CD4-positive, alpha-beta memory T cell (primary cell): ENCODE results near the gene OTUB2. TPM values are rescaled to one million over a fixed set of nuclear protein-coding genes. Genes with fewer than 3 reads are reported as not detected.
A peak's percentile ranks its signal among the peaks of the same experiment; 100 is the strongest.

ENCODE experiments used
- CTCF ChIA-PET: fragments of 350-600 bp; sonication (Branson Sonifier 250); formaldehyde crosslinking; loops from one replicate; lab custom pipeline; 2021; ENCODE audit warnings: inconsistent platforms; ENCODE audit not compliant: partially characterized antibody; lab: Charles Lee
- POLR2A ChIA-PET: fragments of 350-600 bp; sonication (Branson Sonifier 250); formaldehyde crosslinking; loops from one replicate; lab custom pipeline; 2021; ENCODE audit not compliant: partially characterized antibody; lab: Charles Lee
- DNase-seq, 5 donors: peaks; one replicate each; pipeline versions ENCODE4 v3.0.0 to v3.0.0-alpha.2; 2020 to 2022; ENCODE audit warnings: mixed read lengths in 1 of 5
- H3K27ac ChIP-seq: one replicate; pipeline ENCODE4 v1.7.0; 2013; ENCODE audit warnings: low read depth, low read length
- H3K27me3 ChIP-seq: 2 replicates; pipeline ENCODE4 v1.7.0; 2013; ENCODE audit warnings: mild to moderate bottlenecking, low read length, moderate library complexity; ENCODE audit not compliant: insufficient read depth
- H3K36me3 ChIP-seq: 2 replicates; pipeline ENCODE4 v1.7.0; 2013; ENCODE audit warnings: mild to moderate bottlenecking, low read length, moderate library complexity; ENCODE audit not compliant: insufficient read depth
- H3K4me1 ChIP-seq: 2 replicates; pipeline ENCODE4 v1.7.0; 2013; ENCODE audit warnings: mild to moderate bottlenecking, low read length, moderate library complexity; ENCODE audit not compliant: insufficient read depth
- H3K4me3 ChIP-seq, 2 donors: one replicate each; pipeline ENCODE4 v1.7.0; 2013; ENCODE audit warnings: low read length in 2 of 2, mild to moderate bottlenecking in 1 of 2
- H3K9me3 ChIP-seq, 2 donors: one replicate each; pipeline ENCODE4 v1.7.0; 2013; ENCODE audit warnings: low read length in 2 of 2, control low read depth in 1 of 2; ENCODE audit not compliant: control insufficient read depth in 1 of 2
- H3K27ac Mint-ChIP-seq, 7 donors: one replicate each; pipeline ENCODE4 v1.8.0; 2020 to 2021; ENCODE audit warnings: mixed read lengths in 7 of 7, mild to moderate bottlenecking in 6 of 7, inconsistent platforms in 3 of 7, moderate library complexity in 3 of 7
- H3K27me3 Mint-ChIP-seq, 2 donors: one replicate each; pipeline ENCODE4 v1.8.0; 2020 to 2021; ENCODE audit warnings: mixed read lengths in 2 of 2
- H3K36me3 Mint-ChIP-seq, 2 donors: one replicate each; pipeline ENCODE4 v1.8.0; 2020 to 2021; ENCODE audit warnings: mixed read lengths in 2 of 2, inconsistent platforms in 1 of 2, mild to moderate bottlenecking in 1 of 2
- H3K4me1 Mint-ChIP-seq, 4 donors: one replicate each; pipeline ENCODE4 v1.8.0; 2020 to 2021; ENCODE audit warnings: mixed read lengths in 4 of 4, mild to moderate bottlenecking in 1 of 4
- H3K4me3 Mint-ChIP-seq, 8 donors: one replicate each; pipeline ENCODE4 v1.8.0; 2020 to 2021; ENCODE audit warnings: mixed read lengths in 8 of 8, mild to moderate bottlenecking in 7 of 8, moderate library complexity in 6 of 8, inconsistent platforms in 3 of 8
- H3K9me3 Mint-ChIP-seq, 8 donors: one replicate each; pipeline ENCODE4 v1.8.0; 2020 to 2021; ENCODE audit warnings: mixed read lengths in 8 of 8, mild to moderate bottlenecking in 5 of 8, inconsistent platforms in 3 of 8, moderate library complexity in 1 of 8
- intact Hi-C: fragments of 100-400 bp; cut with micrococcal nuclease; formaldehyde crosslinking; loops from one replicate; pipeline ENCODE4 v1.15.1; 2023
- polyA plus RNA-seq, 2 donors: library from polyadenylated mRNA; unstranded; fragments of 300-500 nt; fragmentation: Illumina TruSeq; gene quantifications; one replicate each; pipeline ENCODE4 v1.2.3, GENCODE V29; 2021
- total RNA-seq, 2 experiments: library from RNA; stranded (reverse); gene quantifications; one replicate each; pipeline ENCODE4 v1.2.3, GENCODE V29; 2021

OTUB2 gene
- total and polyA plus RNA-seq, 4 experiments from 2014 or later: 0.19 to 1.1 (median 0.54) TPM

DNA sequence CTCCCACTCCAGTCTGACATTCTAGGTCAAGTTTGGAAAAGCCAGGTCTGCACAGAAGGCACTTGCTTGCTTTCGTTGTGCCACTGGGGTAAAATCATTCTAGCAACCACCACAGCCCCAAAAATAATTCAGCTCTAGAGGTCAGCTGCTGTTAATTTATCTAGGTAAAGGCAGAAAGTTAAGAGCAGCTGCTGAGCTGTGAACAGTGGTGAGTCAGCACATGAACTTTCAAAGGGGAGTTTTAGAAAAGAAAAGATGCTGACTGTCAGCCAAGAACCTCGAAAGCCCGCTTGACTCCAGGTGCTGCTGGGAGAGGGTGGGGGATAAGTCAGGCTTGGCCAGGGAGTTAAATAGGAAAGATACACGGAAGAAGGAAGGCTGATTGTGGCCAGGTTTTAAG is 16.4 kb upstream of the OTUB2 start:
- Mint-ChIP-seq H3K27me3 (no peaks in the 10 kb centered on the region), H3K4me3 (peak overlapping the region in 5 of 8 donors; percentile 26 to 61 (median 53)), H3K4me1 (peaks cover 37 to 68% (median 49%) of the 10 kb centered on the region in 4 donors), H3K9me3 (no peaks in the 10 kb centered on the region), H3K27ac (peak overlapping the region in 3 of 7 donors; percentile 58 to 89 (median 71)), H3K36me3 (no peaks in the 10 kb centered on the region)
- Histone ChIP-seq H3K9me3 (no peaks in the 10 kb centered on the region), H3K4me1 (peaks cover 51% of the 10 kb centered on the region), H3K4me3 (no peak overlapping the region), H3K36me3 (no peaks in the 10 kb centered on the region), H3K27ac (no peak overlapping the region), H3K27me3 (no peaks in the 10 kb centered on the region)
- ChIA-PET POLR2A (interaction anchor here (0.7 to 1.6 kb wide), 4 partner anchors 16 to 54 kb away, joined by 3 to 6 read pairs (median 4); partner anchors contain the start of gene OTUB2), CTCF (interaction anchor here (1.4 to 2.2 kb wide), 4 partner anchors 8 to 70 kb away, joined by 3 to 6 read pairs (median 4); no protein-coding TSS in a partner anchor)
- no peak for DNase-seq
- intact Hi-C loops: no loop called here

GRCh38 chr14:94010625-94011024 is 15.5 kb upstream of the OTUB2 start:
- Histone ChIP-seq H3K27me3 (no peaks in the 10 kb centered on the region), H3K36me3 (no peaks in the 10 kb centered on the region), H3K27ac (no peak overlapping the region), H3K4me1 (peaks cover 51% of the 10 kb centered on the region), H3K4me3 (no peak overlapping the region), H3K9me3 (no peaks in the 10 kb centered on the region)
- intact Hi-C loops: no loop called here
- H3K9me3 Mint-ChIP-seq: no peaks in the 10 kb centered on the region
- ChIA-PET CTCF (interaction anchor here (1.4 to 5.0 kb wide), 4 partner anchors 9 to 71 kb away, joined by 3 to 28 read pairs (median 6); no protein-coding TSS in a partner anchor), POLR2A (interaction anchor here (1.8 to 2.2 kb wide), 3 partner anchors 15 to 47 kb away, joined by 6 to 9 read pairs (median 8); partner anchors contain the start of gene OTUB2)
- no peak for DNase-seq
- no peaks in the 10 kb centered on the region for H3K27me3 Mint-ChIP-seq
- no peaks in the 10 kb centered on the region for H3K36me3 Mint-ChIP-seq
- peak overlapping the region in 3 of 8 donors; percentile 9 to 36 (median 18) for H3K4me3 Mint-ChIP-seq
- H3K27ac Mint-ChIP-seq: peak overlapping the region in 1 of 7 donors; percentile 37
- H3K4me1 Mint-ChIP-seq: peaks cover 34 to 59% (median 47%) of the 10 kb centered on the region in 4 donors

DNA sequence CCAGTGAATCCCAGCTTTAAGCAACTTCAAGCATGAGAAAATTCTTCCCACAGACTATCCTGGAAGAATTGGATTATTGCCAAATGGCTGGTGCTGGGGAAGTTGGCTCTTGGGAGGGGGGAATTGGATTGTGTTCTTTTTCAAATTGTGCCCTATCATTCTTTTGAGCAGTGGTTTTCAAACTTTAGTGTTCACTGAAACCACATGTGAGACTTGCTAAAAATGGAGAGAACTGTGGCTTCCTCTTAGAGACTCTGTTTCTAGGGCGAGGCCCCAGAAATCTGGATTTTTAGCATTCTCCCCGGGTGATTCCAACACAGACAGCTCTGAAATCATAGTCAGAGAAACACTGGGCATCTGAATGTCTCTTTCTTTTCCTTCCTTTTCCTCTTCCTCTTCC is 14.3 kb upstream of the OTUB2 start:
- POLR2A ChIA-PET: interaction anchor here (0.8 to 2.2 kb wide), 9 partner anchors 10 to 150 kb away, joined by 3 to 9 read pairs (median 6); partner anchors contain the start of gene OTUB2
- H3K4me3 ChIP-seq: no peak overlapping the region
- intact Hi-C loops: no loop called here
- Mint-ChIP-seq H3K27me3 (no peaks in the 10 kb centered on the region), H3K4me1 (peaks cover 34 to 58% (median 47%) of the 10 kb centered on the region in 4 donors), H3K27ac (peak overlapping the region in 4 of 7 donors; percentile 3 to 68 (median 56)), H3K9me3 (no peaks in the 10 kb centered on the region), H3K4me3 (peak overlapping the region in 7 of 8 donors; percentile 38 to 74 (median 62)), H3K36me3 (no peaks in the 10 kb centered on the region)
- peak; percentile 52 to 63 (median 56) for DNase-seq
- H3K27ac ChIP-seq: no peak overlapping the region
- no peaks in the 10 kb centered on the region for H3K9me3 ChIP-seq
- CTCF ChIA-PET: interaction anchor here (0.7 to 5.0 kb wide), 5 partner anchors 11 to 125 kb away, joined by 3 to 28 read pairs (median 7); no protein-coding TSS in a partner anchor
- H3K27me3 ChIP-seq: no peaks in the 10 kb centered on the region
- no peaks in the 10 kb centered on the region for H3K36me3 ChIP-seq
- H3K4me1 ChIP-seq: peaks cover 51% of the 10 kb centered on the region

DNA sequence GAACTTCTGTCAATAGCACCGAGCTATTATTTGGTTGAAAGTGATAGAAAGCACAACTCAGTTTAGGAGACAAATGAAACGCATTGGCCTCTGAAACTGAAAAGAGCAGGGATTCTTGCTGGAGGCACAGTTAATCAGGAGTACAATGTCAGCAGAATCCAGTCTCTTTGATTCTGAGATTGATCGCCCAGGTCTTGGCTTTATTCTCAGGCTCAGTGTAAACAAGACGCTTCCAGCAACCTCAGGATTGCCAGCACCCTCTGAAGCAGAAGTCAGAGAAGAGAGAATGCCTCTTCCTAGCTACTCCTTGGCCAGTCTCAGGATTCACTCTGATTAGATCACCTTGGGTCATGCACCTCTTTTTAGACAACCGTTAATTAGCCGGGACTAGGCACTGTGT is 11.8 kb upstream of the OTUB2 start:
- POLR2A ChIA-PET: no interaction called here
- intact Hi-C loops: no loop called here

GRCh38 chr14:94015223-94015622 is 10.9 kb upstream of the OTUB2 start:
- H3K9me3 ChIP-seq: no peaks in the 10 kb centered on the region
- H3K9me3 Mint-ChIP-seq: no peaks in the 10 kb centered on the region

More for the DNA sequence above, 11.8 kb upstream of the OTUB2 start:
- H3K4me3 Mint-ChIP-seq: no peak overlapping the region
- H3K27me3 Mint-ChIP-seq: no peaks in the 10 kb centered on the region
- Histone ChIP-seq H3K9me3 (no peaks in the 10 kb centered on the region), H3K27ac (no peak overlapping the region), H3K27me3 (no peaks in the 10 kb centered on the region), H3K36me3 (no peaks in the 10 kb centered on the region), H3K4me1 (peaks cover 31% of the 10 kb centered on the region), H3K4me3 (no peak overlapping the region)
- no peaks in the 10 kb centered on the region for H3K36me3 Mint-ChIP-seq
- H3K9me3 Mint-ChIP-seq: no peaks in the 10 kb centered on the region
- CTCF ChIA-PET: interaction anchor here (1.3 to 5.0 kb wide), 5 partner anchors 10 to 79 kb away, joined by 3 to 28 read pairs (median 9); no protein-coding TSS in a partner anchor
- H3K27ac Mint-ChIP-seq: no peak overlapping the region
- DNase-seq: no peak
- H3K4me1 Mint-ChIP-seq: peaks cover 22 to 35% (median 28%) of the 10 kb centered on the region in 4 donors

DNA sequence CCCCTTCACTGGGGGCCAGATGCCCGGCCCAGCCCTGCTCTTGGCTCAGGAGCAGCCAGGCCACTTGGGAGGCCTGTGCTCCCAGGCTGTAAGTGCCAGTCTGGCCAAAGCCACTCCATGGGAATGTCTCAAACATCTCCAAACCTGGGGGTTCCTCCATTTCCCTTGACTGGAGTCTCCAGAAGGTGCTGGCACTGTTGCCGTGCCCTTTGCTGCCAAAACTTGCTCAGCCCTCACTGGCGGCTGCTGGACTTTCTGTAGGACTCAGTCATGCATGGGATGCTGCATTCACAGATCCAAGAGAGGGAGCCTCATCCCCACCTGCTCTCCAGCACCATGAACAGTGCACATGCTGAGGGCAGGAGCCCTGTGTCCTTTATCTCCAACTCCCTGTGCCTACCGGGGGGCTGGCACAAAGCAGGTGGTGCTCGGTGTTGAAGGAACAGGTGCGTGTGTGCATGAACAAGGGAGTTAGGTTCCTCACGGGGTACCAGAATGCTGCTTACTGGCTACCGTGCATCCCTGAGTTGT is 9.6 kb upstream of the OTUB2 start:
- Histone ChIP-seq H3K27ac (no peak overlapping the region), H3K4me1 (peaks cover 19% of the 10 kb centered on the region), H3K36me3 (no peaks in the 10 kb centered on the region), H3K27me3 (no peaks in the 10 kb centered on the region), H3K9me3 (no peaks in the 10 kb centered on the region), H3K4me3 (no peak overlapping the region)
- POLR2A ChIA-PET: no interaction called here
- intact Hi-C loops: no loop called here
- Mint-ChIP-seq H3K36me3 (no peaks in the 10 kb centered on the region), H3K27ac (no peak overlapping the region), H3K27me3 (no peaks in the 10 kb centered on the region), H3K4me1 (peaks cover 8 to 24% (median 16%) of the 10 kb centered on the region in 4 donors), H3K9me3 (no peaks in the 10 kb centered on the region), H3K4me3 (no peak overlapping the region)
- CTCF ChIA-PET: interaction anchor here (1.1 to 7.1 kb wide), 2 partner anchors 18 to 37 kb away, joined by 6 to 48 read pairs; no protein-coding TSS in a partner anchor
- no peak for DNase-seq

More at GRCh38 chr14:94015223-94015622, 10.9 kb upstream of the OTUB2 start:
- H3K4me3 Mint-ChIP-seq: no peak overlapping the region
- H3K36me3 ChIP-seq: no peaks in the 10 kb centered on the region
- no peak for DNase-seq
- H3K27ac Mint-ChIP-seq: no peak overlapping the region
- H3K4me1 ChIP-seq: peaks cover 24% of the 10 kb centered on the region
- ChIA-PET POLR2A (no interaction called here), CTCF (interaction anchor here (0.9 to 5.0 kb wide), 4 partner anchors 15 to 76 kb away, joined by 4 to 28 read pairs (median 10); no protein-coding TSS in a partner anchor)
- no peaks in the 10 kb centered on the region for H3K27me3 Mint-ChIP-seq
- H3K27me3 ChIP-seq: no peaks in the 10 kb centered on the region
- H3K4me3 ChIP-seq: no peak overlapping the region
- no peak overlapping the region for H3K27ac ChIP-seq
- intact Hi-C loops: no loop called here
- H3K4me1 Mint-ChIP-seq: peaks cover 15 to 28% (median 22%) of the 10 kb centered on the region in 4 donors
- no peaks in the 10 kb centered on the region for H3K36me3 Mint-ChIP-seq

DNA sequence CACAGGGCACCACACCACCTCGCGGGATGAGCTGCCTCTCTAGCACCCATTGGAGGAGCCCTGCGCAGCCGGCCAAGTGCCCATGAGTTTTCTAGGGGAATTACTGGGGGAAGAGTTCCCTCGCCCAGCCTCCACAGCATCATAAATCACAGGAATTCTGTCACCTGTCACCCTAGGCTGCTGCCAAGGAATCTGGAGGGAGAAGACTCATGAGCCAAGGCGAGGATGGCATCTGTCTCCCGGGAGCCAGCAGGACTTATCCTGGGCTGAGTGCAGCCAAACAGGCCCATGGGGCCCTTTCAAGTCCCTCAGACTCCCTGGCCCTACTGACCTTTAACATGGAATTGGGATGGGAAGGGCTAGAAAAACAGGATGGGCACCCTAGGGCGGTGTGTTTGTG is 7.8 kb upstream of the OTUB2 start:
- intact Hi-C loops: no loop called here
- ChIA-PET CTCF (interaction anchor here (1.0 to 7.1 kb wide), 6 partner anchors 9 to 78 kb away, joined by 3 to 48 read pairs (median 4); no protein-coding TSS in a partner anchor), POLR2A (no interaction called here)
- H3K4me1 Mint-ChIP-seq: peaks cover 15 to 29% (median 21%) of the 10 kb centered on the region in 4 donors
- no peak overlapping the region for H3K4me3 Mint-ChIP-seq
- H3K27me3 Mint-ChIP-seq: no peaks in the 10 kb centered on the region
- Histone ChIP-seq H3K27me3 (no peaks in the 10 kb centered on the region), H3K4me3 (no peak overlapping the region), H3K27ac (no peak overlapping the region), H3K36me3 (no peaks in the 10 kb centered on the region), H3K9me3 (no peaks in the 10 kb centered on the region), H3K4me1 (peaks cover 22% of the 10 kb centered on the region)
- H3K9me3 Mint-ChIP-seq: no peaks in the 10 kb centered on the region
- H3K36me3 Mint-ChIP-seq: no peaks in the 10 kb centered on the region
- H3K27ac Mint-ChIP-seq: no peak overlapping the region
- DNase-seq: no peak
